Right lobe of liver (tissue), 6 donors: ENCODE data around the gene KRT6A. TPM values are rescaled to one million over a fixed set of nuclear protein-coding genes. Genes with fewer than 3 reads are reported as not detected.
A peak's percentile ranks its signal among the peaks of the same experiment; 100 is the strongest.

Experiments used
- ATAC-seq, 4 donors: fragments of 200-7000 bp; cut with Tn5 transposase; one replicate each; pipeline ENCODE4 v1.9.1; 2020; ENCODE audit warnings: mild to moderate bottlenecking in 4 of 4, moderate library complexity in 4 of 4
- DNase-seq, 3 donors: peaks; one replicate each; pipeline ENCODE4 v3.0.0-alpha.2; 2020
- H3K27ac ChIP-seq, 3 donors: fragments of 200-600 bp; one replicate each; pipeline ENCODE4 v1.8.0; 2022
- H3K27me3 ChIP-seq, 2 donors: fragments of 200-600 bp; one replicate each; pipeline ENCODE4 v1.8.0; 2022
- H3K36me3 ChIP-seq, 4 donors: fragments of 200-600 bp; sonication (generic) in 1 of 4; one replicate each; pipeline versions ENCODE4 v1.5.1 to v1.8.0; 2017 to 2022; ENCODE audit warnings: control low read depth in 1 of 4
- H3K4me1 ChIP-seq, 4 donors: fragments of 200-600 bp; sonication (generic) in 1 of 4; one replicate each; pipeline versions ENCODE4 v1.5.1 to v1.8.0; 2017 to 2022; ENCODE audit warnings: control low read depth in 1 of 4
- H3K4me3 ChIP-seq, 3 donors: fragments of 200-600 bp; one replicate each; pipeline ENCODE4 v1.8.0; 2022
- H3K9me3 ChIP-seq, 4 donors: fragments of 200-600 bp; sonication (generic) in 1 of 4; one replicate each; pipeline versions ENCODE4 v1.5.1 to v1.8.0; 2017 to 2022; ENCODE audit warnings: control low read depth in 1 of 4
- CTCF ChIP-seq, 4 donors: fragments of 200-600 bp in 3 of 4; fragments of 450-650 bp in 1 of 4; IDR thresholded peaks; one replicate each; pipeline versions ENCODE4 v1.5.1 to v1.8.0; 2016 to 2022; ENCODE audit warnings: antibody characterized with exemption in 4 of 4, mild to moderate bottlenecking in 2 of 4
- POLR2A ChIP-seq: fragments of 450-650 bp; IDR thresholded peaks from one replicate; pipeline ENCODE4 v1.6.1; 2017; ENCODE audit warnings: antibody characterized with exemption, mild to moderate bottlenecking
- WGBS: methylation state at CpG from one replicate; pipeline ENCODE4 v1.1.6; 2018; ENCODE audit warnings: low coverage, low lambda C conversion rate; ENCODE audit not compliant: insufficient coverage; ENCODE audit errors: missing lambda C conversion rate; 5-methylcytosine and 5-hydroxymethylcytosine counted together
- intact Hi-C, 2 donors: fragments of 100-400 bp; cut with DNase I; formaldehyde crosslinking; loops; one replicate each; pipeline versions ENCODE4 v1.11.2 to v1.14.1; 2022
- total RNA-seq, 6 experiments: library from RNA; depleted of rRNA in 2 of 6; stranded (reverse); fragments of >200 nt in 2 of 6; fragmentation: NEBNext Ultra II Directional in 3 of 6; extraction: Animal tissue kit (Norgen Biotek cat#: 25700) in 3 of 6; gene quantifications; one replicate each; pipeline versions ENCODE4 v1.1.0 to v1.2.4, GENCODE V29; 2016 to 2023
- donor health status: DM: no; HTN: yes; CAD: no.
- donor health status: DM: no; HTN: no; CAD: no.
- donor health status: DM: no; HTN: no; CAD: no.
- donor health status: DM: no; HTN: yes; CAD: no.
- donor health status: DM: no; HTN: yes; CAD: no.

Gene KRT6A
- total RNA-seq, 6 experiments from 2014 or later = 1.2 TPM; not detected in 5

- TF ChIP-seq POLR2A (no peak), CTCF (IDR thresholded peaks at IDR 0.05) (no peak)
- ATAC-seq (no peak), DNase-seq (peak in 1 of 3 donors; percentile 39)
- Histone ChIP-seq H3K36me3 (no peaks in the 10 kb centered on the region), H3K9me3 (no peaks in the 10 kb centered on the region), H3K4me3 (no peak overlapping the region), H3K27me3 (no peaks in the 10 kb centered on the region), H3K27ac (no peak overlapping the region), H3K4me1 (no peaks in the 10 kb centered on the region)
- WGBS = no CpG with 5 or more reads among the region's 3 CpGs
- intact Hi-C loops = no loop called here
Measured at GRCh38 chr12:52539821-52540173, 46.7 kb upstream of the KRT6A start.

GRCh38 chr12:52539083-52539820 is 46.2 kb upstream of the KRT6A start:
- no peak for TF ChIP-seq CTCF (IDR thresholded peaks at IDR 0.05)
- TF ChIP-seq POLR2A = no peak
- peak in 1 of 3 donors; percentile 19 for DNase-seq
- Histone ChIP-seq H3K27me3 (no peaks in the 10 kb centered on the region), H3K4me3 (no peak overlapping the region), H3K27ac (no peak overlapping the region), H3K36me3 (no peaks in the 10 kb centered on the region), H3K9me3 (no peaks in the 10 kb centered on the region), H3K4me1 (no peaks in the 10 kb centered on the region)
- intact Hi-C loops = no loop called here
- no peak for ATAC-seq
- 48% methylated on average over 4 of the region's 5 CpGs for WGBS

- peak in 1 of 3 donors; percentile 51 for DNase-seq
- Histone ChIP-seq H3K27ac (no peak overlapping the region), H3K9me3 (no peaks in the 10 kb centered on the region), H3K4me3 (no peak overlapping the region), H3K27me3 (no peaks in the 10 kb centered on the region), H3K4me1 (no peaks in the 10 kb centered on the region), H3K36me3 (no peaks in the 10 kb centered on the region)
- intact Hi-C loops = no loop called here
- 60% methylated on average over 2 of the region's 3 CpGs for WGBS
- no peak for ATAC-seq
- TF ChIP-seq CTCF (IDR thresholded peaks at IDR 0.05) (no peak), POLR2A (no peak)
Measured at GRCh38 chr12:52537101-52537500, 44.0 kb upstream of the KRT6A start.

GRCh38 chr12:52535574-52535973 is 42.5 kb upstream of the KRT6A start:
- WGBS = 17% methylated on average over 1 of the region's 1 CpG
- H3K4me1 ChIP-seq = no peaks in the 10 kb centered on the region
- peak in 1 of 3 donors; percentile 5 for DNase-seq
- H3K4me3 ChIP-seq = no peak overlapping the region
- no peaks in the 10 kb centered on the region for H3K9me3 ChIP-seq
- TF ChIP-seq CTCF (IDR thresholded peaks at IDR 0.05) (no peak), POLR2A (no peak)
- H3K27me3 ChIP-seq = no peaks in the 10 kb centered on the region
- no peak for ATAC-seq
- H3K27ac ChIP-seq = no peak overlapping the region
- intact Hi-C loops = no loop called here
- H3K36me3 ChIP-seq = no peaks in the 10 kb centered on the region
